HL-60/S4 treated with retinoic acid at 250 ng/mL for 4 days and 3 days (cell line): Measurements from ENCODE around the gene MYL5.
"Not testable (repeated sequence)": the region's sequence is repeated elsewhere in the genome, so short reads cannot be mapped to it uniquely, and the experiment has no call there.

Source experiments
- in situ Hi-C: fragments of 300-500 bp; cut with MboI; formaldehyde crosslinking; loops from 2 replicates; pipeline ENCODE4 v1.7.0; 2022; ENCODE audit warnings: low sequenced_read_pairs

MYL5 gene

GRCh38 chr4:669806-670559, 4.4 kb upstream of the MYL5 start:
- in situ Hi-C loops = not testable (repeated sequence)

GRCh38 chr4:671769-672168, 2.6 kb upstream of the MYL5 start:
- in situ Hi-C loops = no loop called here

- in situ Hi-C loops = no loop called here
These were observed 822 bp upstream of the MYL5 start for GRCh38 chr4:673349-674091.

DNA sequence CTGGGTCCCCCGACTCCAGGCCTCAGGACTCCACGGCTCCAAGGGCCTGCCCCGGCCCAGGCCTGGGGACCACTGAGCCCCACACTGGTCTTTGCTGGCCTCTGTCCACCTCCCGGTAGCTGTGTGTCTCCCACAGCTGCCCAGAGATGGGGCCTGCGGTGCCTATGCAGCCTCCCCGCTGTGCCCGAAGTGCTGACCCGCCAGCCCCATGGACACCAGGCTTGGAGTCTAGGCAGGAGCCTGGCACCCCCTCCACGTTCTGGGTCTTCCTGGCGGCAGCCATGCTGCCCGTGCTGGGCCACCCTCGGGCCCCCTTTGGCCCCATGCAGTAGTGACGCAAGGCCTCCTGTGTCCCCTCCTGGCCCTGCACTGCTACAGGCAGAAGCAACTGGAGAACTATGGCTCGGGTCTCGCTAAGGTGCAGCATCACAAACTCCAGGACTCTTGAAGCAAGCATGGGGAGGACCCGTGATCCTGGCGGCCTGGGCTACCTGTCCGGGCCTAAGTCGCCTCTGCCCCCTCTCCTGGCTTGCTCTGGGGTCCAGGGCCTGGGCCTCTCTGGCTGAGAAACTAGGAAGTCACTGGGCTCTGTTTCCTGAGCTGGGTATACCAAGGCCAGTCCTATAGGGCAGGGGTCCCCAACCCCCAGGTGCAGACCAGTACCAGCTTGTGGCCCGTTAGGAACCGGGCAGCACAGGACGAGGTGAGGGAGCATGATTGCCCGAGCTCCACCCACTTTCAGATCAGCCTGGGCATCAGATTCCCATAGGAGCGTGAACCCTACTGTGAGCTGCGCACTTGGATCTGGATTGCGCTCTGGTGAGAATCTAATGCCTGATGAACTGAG, 917 bp downstream of the MYL5 start:
- in situ Hi-C loops = no loop called here

- in situ Hi-C loops = no loop called here
These were observed 1.9 kb downstream of the MYL5 start for GRCh38 chr4:675980-676870.

DNA sequence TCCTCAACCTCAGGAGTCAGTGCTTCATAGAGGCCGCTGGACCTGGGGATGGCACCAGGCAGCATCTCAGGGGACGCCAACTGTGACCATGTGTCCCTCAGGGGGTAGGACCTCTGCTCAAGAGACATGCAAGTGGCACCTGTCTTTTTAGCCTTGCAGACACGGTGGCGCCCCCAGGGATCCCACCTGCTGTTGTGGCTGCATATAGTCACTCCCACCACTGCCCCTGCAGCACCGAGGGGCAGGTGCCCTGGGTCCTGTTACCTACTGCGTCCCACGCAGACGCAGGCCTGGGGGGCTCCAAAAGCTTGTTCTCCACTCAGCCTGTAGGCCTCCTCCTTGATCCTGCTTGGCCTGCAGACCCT, 2.5 kb downstream of the MYL5 start:
- in situ Hi-C loops = no loop called here

- in situ Hi-C loops = no loop called here
These were observed 3.3 kb downstream of the MYL5 start for GRCh38 chr4:677431-678293.

- in situ Hi-C loops = no loop called here
These were observed 4.2 kb downstream of the MYL5 start for GRCh38 chr4:678331-679103.

GRCh38 chr4:679104-679481, 4.8 kb downstream of the MYL5 start:
- in situ Hi-C loops = no loop called here

DNA sequence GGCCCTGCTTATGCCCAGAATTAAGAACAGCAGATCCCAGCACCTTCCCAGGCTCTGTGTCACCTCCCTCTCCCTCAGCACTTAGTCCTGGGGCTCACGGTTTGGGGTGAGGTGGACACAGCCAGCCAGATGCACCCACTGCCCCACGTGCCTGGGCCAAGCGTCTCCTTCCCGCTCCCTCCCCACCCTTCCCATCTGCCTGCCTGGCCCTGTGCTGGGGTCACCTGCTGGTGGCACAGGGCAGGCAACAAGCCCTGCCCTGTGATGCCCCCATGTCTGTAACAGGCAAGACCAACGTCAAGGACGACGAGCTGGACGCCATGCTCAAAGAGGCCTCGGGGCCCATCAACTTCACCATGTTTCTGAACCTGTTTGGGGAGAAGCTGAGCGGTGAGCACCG, 5.3 kb downstream of the MYL5 start:
- in situ Hi-C loops = no loop called here

DNA sequence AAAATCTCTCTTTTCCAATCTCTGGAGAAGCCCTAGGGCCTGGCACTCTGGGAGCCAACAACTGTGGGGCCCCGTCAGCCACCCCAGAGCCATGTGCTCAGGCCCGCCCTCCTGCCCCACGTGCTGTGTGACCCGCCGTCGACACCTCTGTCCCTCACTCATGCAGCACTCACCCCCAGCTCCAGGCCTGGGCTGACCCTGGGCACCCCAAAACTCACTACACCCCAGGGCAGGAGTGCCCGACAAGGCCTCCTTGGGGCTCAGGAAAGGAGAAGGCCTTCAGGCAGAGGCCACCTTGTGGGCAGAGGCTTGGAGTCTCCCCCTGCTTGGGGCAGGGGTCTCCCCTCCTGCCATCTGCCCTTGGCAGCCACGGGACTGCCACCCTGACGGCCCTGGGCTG, 5.7 kb downstream of the MYL5 start:
- in situ Hi-C loops = no loop called here

DNA sequence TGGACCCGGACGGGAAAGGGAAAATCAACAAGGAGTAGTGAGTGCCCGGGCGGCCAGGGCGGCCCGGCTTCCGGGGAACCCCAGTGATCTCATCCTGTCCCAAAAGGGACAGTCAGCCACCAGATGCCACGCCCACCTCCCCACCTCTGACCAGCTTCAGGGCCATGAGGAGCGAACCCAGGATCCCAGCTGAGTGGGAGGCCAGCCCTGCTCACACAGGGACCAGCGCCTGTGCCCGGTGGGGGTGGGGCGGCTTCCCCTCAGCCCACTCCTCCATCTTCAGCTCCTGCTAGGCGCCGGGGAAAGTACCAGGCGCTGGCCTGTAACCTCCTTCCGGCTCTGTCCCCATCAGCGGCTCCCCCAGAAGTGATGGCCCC, 6.2 kb downstream of the MYL5 start:
- in situ Hi-C loops = no loop called here

DNA sequence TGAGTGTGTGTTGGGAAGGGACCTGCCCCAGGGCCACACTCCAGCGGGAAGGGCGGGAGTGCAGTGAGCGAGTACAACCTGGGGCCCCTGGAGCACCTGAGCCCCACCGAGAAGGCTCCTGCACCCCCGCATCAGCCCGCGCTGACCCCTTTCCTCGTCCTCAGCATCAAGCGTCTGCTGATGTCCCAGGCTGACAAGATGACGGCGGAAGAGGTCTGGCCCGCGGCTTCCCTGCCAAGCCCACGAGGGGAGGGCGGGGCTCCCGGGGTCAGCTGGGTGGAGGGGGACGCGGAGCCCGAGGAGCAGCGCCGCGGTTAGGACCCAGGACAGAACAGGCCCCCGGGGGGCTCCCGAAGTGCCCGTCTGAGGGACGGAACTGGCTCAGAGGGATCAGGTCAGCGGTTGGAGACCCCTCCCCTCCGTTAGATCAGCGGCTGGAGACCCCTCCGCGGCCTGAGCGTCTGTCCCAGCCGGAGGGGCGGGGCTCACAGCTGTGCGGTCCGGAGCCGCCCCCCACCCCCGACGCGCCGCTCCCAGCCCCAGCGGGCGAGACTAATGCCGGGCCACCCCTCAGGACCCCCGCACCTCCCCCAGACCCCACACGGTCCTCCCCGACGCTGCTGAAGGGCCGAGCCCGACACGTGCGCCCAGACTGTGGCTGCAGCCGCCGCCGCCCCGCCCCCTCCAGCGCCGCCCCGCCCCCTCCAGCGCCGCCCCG, 6.7 kb downstream of the MYL5 start:
- in situ Hi-C loops = no loop called here

DNA sequence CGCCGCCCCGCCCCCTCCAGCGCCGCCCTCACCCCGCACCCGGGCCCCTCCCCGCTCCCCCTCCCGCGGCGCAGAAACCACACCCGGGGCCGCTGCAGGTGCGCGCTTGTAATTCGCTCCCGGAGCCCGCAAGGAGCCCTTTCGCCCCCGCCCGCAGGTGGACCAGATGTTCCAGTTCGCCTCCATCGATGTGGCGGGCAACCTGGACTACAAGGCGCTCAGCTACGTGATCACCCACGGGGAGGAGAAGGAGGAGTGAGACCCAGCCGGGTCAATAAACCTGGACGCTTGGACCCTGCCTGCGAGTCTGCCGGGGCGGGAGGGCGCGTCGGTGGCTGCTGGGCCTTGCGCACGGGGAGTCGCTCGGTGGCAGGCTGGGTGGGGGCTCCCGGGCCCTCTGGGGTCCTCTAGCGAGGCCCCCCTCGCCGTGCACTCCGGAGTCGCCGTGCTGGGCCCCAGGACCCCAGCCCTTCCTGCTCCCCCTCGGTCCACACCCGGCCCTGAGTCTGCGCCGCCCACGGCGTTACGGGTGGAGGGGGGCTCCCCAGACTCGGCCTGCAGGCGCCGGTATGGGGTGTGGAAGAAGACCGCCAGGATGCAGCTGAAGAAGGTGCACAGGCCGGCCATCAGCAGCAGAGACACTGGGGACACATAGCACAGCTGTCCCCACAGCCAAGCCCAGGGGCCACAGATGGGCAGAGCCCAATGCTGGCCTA, 7.6 kb downstream of the MYL5 start:
- in situ Hi-C loops = no loop called here

DNA sequence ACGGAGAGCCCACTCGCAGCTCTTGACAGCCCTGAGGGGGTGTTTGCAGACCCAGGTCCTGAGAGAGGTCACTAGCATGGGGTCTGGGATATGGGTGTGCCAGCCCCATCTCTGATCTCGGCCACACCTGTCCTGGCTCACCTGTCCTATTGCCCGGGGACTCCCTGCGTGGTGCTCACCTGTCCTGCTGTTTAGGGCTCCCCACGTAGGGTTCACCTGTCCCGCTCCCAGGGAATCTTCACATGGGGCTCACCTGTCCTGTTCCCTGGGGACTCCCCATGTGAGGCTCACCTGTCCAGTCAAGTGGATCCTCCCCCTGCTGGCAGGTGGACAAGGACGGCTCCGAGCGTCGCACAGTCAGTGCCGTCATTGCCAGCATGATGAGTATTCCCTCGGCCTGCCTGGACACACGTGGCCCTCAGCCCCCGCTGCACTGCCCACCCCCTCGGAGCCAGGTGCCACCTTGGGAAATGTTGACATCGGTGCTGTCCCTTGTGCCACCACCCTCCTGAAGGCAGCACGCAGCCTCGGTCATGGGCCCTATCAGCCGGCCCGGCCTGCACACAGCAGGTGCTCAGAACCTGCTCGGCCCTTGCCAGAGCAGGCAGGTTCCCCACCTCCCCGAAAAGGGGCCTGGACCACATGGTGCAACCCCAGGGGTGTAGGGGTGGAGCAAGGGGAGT, 8.3 kb downstream of the MYL5 start:
- in situ Hi-C loops = no loop called here

GRCh38 chr4:683247-683897, 9.0 kb downstream of the MYL5 start:
- in situ Hi-C loops = no loop called here
